GM19455 (cell line): ENCODE data around the gene LEKR1.

Experiments used
- ATAC-seq: cut with Tn5 transposase; IDR thresholded peaks from one replicate; pipeline ENCODE4 v1.9.1; 2021; ENCODE audit not compliant: unreplicated experiment

The LEKR1 gene

DNA sequence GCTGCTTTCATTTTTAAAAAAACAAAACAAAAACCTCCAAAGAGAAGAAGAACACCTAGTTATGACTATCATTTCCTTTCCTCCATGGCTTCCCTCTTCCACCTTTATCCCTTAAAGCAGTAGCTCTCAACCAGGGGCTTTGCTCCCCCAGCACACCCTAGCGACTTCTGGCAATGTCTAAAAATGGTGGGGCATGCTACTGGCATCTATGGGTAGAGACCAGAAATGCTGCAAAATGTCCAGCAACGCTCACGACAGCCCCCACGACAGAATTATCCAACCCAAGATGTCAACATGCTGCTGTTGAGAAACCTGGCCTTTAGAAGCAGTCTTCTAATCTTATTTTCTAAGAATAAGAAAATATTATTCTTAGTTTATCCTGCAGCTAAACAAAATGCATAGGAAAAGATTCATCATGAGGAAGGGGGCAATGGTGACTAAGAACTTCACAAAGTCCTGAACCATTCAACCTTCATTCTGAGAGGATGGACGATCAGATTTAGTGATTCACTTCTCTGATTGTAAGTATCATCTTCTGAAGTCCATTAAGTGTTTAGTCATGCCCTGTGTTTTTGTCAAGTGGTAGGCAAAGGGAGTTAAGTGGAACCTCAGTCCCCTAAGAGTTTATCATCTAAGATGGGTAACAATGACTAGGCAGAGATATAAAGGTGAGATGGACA, 252.1 kb downstream of the LEKR1 start:
- ATAC-seq: no peak

DNA sequence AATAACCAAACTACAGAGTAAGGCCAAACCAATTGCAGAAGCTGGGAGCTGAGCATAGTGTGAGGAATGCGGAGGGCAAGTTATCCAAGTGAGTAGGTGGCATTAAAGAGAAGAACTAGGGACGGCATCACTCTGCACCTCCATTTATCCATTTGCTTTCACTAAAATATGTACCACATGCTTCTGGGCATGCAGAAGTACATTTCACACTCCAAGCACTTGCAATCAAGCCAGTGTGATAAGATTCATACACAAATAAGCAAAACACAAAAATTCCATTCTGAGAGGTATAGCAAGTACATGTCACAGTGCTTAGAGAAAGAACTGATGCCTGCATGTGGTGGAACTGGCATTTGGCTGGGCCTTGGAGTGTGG, 252.6 kb downstream of the LEKR1 start:
- ATAC-seq: no peak

DNA sequence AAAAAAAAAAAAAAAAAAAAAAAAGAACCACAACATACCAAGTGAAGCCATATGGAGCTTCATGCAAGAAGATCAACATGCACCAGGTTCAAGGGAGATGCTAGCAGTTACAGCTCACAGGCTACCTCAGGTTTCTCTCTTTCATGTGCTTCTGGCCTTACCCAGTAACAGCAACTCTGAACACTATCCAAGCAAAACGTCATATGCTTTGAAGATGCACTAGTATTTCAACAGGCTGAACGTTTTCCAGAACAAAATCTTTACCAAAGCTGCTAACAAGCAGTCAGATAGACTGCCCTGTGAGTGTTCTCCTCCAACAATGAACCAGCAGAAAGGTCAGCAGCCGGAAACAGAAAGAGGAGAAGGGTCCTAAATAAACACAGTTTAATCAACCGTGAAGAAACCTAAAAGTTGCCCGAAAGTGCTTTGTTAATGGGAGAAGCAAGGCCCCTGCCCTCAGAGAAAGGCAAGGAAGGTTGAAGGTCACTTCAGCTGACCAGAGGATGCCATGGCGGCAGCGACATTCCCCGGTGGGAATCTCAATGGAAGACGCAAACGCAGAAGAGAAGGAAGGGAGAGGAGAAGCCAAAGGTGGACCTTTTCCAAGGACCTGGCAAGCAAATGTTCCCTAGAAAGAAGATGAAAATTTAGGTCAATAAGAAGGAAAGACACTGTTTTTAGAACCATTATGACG, 253.7 kb downstream of the LEKR1 start:
- no peak for ATAC-seq

DNA sequence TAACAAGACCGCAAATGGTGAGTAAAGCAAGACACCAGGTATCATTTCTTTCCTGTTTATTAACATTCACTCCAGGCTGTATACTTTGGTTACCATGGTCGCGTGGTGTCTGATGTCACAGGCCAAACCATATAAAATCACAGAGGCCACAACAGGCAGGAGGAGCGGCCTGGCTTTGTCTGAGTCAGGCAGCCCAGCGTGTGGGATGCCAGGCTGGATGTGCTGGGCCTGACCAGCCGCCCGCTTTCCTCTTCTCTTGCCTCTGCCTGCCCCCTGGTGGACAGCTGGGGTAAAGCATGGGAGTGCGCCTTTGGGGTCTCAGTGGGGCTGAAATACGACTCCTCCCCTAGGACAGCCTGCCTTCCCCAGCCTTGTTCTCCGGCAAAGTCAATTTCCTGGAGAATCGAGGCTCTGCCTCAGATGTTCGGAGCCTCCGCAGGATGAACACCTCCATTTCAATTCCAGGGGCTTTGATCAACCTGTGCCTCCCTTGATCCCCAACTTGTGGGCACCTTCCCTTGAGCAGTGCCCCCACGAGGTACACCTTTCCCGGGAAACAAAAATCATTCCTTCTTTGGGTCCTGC, 255.6 kb downstream of the LEKR1 start:
- ATAC-seq: peak; percentile 81

DNA sequence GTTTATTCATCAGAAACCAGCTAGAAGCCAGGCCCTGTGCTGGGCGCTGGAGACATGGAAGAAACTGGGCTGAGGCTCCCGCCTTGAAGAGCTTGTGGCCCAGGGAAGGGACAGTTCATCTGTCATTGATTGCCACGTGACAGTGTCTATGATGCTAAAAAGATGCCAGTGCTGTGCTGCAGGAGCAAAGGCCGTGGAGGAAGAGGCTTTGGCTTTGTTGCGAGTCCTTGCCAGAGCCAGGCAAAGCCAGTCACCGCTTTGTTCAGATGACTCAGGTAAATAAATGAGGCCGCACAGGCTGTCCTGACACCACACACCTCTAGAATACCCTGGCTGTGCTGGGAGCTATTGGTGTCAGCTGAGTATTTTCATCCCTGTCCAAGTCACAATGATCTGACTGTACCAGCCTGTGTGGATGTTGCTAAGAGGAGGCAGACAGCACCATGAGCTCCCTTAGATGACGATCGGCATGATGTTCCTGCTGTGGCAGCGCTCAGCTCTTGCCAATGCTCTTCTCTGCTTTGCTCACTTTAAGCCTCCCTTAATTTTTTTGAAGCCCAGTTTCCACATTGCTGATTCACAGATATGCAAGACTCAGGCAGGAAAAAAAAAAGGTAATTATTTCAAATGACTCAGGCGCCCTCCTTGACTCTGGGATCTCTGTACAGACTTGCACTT, 256.3 kb downstream of the LEKR1 start:
- no peak for ATAC-seq

DNA sequence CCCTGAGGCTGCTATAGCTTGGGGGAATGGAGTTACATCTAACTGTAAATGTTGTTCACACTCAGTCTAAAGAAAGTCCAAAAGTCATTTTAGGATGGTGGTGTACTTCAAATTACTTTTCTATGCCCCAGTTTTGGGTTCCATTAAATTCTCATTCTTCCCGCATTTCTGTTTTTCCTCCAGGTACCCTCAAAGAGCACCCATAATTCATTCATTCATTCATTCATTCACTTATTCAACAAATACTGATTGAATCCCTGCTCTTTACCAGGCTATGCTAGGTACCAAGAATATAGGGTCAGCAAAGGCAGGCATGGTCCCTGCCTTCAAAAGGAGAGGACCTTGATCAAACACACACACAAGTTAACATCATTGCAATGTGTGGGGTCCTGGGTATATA, 257.7 kb downstream of the LEKR1 start:
- no peak for ATAC-seq

DNA sequence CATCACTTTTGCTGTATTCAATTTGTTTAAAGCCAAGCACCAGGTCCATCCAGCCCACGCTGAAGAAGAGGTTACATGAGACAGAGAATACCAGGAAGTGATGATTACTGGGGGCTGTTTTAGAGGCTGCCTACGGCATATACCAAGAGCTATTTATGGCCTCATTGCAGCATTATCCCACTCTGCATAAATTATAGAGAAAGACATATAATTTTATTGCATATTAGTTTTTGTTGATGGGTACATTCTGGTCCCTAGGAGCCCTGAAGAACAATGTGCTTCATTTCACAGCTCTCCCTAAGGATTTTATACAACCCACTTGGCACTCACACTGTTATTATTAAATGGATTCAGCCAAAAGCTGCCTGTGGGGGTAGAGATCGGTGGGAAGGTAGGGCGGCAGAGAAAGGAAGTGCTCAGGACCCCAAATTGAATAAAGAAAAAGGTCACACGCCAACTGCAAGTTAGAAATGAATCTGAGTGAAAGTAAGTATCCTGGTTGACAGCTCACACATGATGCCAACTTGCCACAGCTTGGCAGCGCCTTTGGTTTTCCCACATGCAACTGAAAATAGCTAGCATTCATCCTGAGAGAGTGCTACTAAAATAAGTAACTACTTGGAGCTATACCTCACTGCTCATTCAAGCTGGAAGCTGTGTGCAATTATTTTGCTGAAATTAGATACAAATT, 260.1 kb downstream of the LEKR1 start:
- ATAC-seq: no peak

DNA sequence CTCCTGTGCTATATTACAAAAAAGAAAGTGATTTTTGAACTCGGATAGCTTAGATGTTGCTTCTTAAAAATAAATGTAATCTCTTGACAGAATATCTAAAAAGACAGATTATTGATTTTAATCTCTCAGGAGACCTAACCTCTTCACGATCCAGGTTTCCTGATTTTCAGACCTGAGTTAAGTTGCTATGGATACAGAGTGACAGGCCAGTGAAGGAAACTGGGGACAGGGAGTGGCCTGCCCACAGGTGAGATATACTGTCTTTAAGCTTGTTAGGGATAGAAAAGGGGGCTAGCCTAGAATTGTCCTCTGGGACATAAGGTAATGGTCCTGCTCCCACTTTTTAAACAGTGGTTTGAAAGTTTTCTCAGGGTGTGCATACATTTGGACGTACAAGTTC, 260.6 kb downstream of the LEKR1 start:
- no peak for ATAC-seq

DNA sequence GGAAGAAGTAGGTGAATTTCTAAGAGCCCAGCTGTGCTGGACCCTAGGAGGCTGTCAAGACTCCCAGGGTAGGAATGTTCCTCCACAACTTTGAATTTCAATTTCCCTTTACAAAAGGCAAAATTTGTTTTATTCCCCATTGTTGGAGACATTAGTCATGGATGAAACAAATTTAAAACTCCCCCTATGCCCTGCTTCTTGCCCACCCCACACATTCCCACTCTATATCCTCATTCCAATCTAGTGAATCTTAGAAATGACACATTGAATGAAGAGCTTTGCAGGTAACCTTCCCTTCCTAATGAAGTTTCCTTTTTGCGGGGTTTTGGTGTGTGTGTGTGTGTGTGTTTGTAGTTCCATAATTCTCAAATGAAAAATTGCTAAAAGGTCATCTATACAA, 261.2 kb downstream of the LEKR1 start:
- ATAC-seq: no peak

DNA sequence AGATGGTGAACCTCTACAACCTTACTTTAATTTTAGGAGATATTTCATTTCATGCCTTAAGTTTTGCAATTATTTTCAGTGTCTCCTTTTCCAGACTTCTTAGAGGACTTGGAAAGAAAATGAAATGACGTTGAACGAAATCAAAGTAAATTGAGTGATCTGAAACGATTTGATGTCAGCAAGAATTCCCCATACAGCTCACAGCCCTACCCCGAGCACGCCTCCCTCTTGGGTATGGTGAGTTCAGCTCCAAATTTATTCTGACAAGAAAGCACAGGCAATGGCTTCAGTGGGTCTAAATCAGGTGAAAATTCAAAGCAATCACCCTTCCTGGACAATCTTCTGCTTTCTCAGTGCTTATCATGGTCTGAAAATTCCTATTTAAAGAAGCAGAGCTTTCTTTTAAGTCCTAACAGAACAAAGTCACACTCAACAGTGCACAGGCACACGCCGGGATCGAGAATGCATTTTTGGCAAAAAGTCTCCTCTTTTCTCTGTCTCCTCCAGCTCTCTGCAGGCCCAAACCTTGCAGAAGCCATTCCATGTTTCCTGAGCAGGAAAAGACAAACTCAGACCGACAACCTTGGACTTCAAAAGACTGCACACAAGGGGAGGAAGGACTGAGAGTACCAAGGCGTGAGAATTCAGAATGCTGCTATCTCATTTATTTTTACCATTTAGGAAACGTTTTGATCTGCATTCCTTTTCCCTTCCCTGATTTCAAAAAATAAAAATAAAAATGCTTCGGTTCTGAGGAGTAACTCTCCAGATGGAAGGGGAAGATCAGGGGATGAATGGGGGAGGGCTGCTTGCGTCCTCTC, 261.8 kb downstream of the LEKR1 start:
- ATAC-seq: peak; percentile 0

DNA sequence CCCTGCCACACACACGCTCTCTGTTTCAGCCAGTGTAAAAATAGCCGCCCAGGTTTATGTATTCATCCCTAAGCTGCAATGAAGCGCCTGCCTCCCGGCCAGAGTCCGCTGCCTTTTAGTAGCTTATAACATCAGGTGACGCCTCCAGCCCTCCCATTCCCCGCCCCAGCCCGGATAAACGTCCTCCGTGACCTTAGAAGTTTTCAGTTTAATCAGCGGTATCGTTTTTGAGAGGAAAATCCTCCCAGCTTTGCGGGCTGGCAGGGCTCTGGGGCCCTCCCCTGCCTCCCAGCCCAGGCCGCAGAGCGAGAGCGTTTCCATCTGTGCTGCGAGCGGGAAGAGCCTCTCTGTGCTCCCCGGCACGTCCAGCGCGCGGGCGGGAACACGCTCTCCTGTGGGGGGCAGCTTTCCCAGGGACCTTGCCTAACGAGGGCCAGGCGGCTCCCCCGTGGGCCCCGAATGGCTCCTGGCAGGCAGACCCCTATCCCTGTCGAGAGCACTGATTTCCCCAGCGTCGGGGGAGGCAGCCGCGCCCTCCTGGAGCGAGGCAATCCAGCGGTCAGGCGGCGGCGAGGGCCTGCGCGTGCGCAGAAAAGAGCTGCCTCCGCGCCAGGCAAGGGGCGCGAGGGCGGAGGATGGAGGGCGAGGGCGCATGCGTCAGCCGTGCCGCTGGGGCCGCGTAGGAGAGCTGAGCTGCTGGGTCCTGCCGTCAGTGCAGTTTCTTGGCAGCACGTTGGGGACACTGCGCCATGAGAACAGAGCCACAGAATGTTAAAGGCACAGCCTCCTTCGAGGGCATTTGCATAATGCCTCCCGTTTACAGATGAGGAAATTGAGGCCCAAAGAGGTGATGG, 262.7 kb downstream of the LEKR1 start:
- ATAC-seq: peak; percentile 73

DNA sequence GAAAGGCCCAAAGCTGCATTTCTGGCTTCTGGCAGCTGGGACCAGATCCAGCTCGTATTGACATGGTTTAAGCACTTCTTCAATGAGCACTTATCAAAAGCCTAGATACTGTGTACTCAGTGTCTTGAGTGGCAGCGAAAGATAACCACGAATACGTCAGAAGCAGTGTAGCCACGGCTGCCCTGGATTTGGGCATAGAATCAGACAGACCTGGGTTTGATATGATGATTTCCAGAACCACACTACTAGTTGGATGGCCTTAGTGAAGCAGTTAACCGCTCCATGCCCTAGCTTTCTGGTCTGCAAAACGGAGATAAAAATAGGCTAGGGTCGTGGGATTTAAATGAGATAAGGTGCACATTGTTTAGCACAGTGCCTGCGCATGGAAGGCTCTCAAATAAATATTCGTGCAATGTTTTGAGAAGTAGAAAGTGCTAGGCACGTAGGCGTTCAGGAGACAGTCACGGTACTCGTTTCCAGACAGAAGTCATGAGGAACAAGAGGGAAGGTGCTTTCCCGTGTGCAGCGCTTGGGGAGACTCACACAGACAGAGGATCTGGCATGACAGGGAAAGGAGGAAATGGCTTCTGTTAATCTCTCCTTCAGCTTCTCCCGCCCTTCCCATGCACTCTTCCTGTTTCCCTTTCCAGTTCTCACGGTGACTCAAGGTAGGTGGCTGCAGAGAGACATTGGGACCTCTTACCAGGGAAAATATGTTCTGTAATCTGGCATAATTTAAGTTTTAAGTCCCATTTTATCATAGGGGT, 263.5 kb downstream of the LEKR1 start:
- peak; percentile 22 for ATAC-seq

DNA sequence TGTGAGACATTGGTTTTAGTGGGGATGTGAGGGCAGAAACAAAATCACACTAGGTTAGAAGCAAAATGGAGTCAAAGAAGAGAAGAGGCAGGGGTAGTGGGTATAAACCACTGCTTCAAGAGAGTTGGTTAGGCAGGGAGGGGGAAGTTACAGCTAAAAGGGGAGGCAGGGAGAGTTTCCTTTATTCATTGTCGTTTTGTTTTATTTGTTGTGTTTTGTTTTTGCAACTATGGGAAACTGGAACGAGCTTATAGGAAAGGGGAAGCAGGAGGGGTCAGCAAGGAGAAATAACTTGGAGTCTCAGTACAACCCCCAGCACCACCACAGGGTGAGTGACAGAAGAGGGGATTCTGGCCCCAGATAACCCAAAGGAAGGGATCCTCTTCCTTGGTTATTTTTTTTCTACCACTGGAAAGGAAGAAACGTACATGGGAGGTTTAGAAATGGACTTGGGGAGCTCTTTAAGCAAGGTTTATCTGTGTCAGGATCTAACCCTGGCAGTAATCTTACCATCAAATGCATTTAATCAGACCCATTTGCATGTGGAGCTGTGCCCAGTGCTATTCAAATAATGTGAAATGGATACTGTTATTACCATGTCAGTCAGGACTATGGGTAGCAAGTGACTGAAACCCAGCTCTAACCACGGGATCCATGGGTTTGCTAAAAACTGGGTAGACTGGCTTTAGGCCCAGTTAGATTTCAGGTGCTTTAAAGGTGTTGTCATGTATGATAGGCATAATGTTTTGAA, 265.1 kb downstream of the LEKR1 start:
- ATAC-seq: no peak

DNA sequence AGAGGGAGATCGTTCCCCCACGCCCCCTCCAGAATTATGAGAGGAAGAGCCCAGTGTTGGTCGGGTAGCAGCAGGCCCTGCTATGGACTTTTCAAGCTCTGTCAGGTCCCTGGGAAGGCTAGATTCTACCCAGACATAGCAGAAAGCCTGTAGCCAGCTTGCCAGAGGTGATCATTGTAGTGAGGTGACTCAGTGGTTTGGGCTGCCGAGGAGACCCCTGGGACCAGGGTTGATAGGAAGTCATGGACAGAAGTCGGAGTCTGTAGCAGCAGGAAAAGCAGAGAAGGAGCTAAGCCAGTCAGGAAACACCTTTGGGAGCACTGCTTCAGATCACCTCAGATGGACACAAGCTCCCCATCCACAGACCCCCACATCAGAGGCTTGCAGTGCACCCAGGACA, 266.1 kb downstream of the LEKR1 start:
- no peak for ATAC-seq

DNA sequence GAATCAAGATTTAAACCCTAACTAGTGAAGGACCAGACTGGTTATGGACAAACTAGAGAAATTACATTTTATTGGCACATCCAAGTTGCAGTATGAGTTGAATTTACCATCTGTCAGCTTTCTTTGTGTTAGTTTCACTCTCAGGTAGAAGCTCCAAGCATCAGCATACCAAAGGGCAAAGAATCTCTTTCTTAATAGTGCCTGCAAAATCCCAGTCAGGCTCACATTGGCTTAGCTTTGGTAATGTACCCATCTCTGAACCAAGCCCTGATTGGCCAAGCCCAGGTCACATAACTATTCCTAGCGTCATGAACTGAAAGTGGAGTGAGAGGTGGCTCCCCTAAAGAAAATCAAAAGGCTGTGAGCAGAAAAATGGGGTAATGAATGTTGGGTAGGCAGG, 266.9 kb downstream of the LEKR1 start:
- no peak for ATAC-seq

DNA sequence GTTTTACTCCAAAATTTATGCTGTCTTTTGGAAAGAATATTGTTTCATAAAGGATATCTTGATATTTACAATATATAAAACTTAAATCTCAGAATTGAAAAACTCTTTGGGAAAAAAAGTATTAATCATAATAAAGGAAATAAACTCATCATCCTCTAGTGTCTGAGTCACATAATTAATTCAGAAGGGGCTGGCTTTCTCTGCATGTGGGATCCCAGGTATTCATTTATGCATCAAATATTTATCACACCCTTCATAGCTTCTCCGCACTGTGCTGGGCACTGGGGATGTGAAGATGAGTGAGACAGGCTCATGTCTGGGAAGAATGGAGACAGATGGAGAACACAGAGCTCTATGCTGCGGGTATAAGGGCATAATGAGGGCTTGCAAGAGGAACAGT, 268.1 kb downstream of the LEKR1 start:
- ATAC-seq: no peak

DNA sequence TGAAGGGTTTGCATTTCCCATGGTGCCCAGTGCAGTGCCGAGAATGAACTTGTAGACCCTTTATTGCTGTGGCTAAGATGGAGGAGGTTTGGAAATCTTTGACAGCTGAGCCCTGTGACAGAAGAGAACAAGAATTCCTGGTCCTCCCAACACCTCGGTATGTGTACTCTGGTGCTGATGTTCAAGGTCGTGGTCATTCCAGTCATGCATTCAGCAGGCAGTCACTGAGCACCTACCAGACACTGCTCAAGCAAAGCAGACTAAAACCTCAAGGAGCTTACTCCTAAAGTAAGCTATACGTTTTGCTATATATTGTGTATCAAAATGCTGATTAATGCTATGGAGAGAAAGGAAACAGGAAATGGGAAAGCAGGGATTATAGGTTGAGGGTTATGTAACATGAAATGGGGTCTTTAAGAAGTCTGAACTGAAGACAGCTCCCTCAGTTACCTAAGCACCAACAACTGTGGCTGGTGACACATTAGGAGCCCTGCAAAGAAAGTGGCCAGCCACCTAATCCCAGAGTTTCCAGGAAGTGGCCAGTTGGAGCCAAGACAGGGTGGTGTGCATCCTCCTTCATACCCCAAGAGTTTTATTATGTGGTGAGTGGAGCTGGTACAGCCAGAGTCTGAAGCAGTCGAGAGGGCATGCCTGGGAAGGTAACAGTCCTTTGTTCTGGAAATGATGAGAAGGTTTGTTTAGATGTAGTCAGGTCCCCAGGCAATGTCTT, 268.8 kb downstream of the LEKR1 start:
- no peak for ATAC-seq
